GM18909 (cell line): ENCODE data around the gene PAX5.

Source experiments
- ATAC-seq: cut with Tn5 transposase; IDR thresholded peaks from one replicate; pipeline ENCODE4 v1.9.1; 2021; ENCODE audit warnings: mild to moderate bottlenecking; ENCODE audit not compliant: unreplicated experiment, poor library complexity

Gene PAX5

GRCh38 chr9:37026113-37026930, 7.7 kb downstream of the PAX5 start:
- no peak for ATAC-seq

GRCh38 chr9:37025823-37026112, 8.3 kb downstream of the PAX5 start:
- ATAC-seq, result no peak

GRCh38 chr9:37025071-37025822, 8.8 kb downstream of the PAX5 start:
- no peak for ATAC-seq

- ATAC-seq, result no peak
Observed at GRCh38 chr9:37017546-37017945, 16.5 kb downstream of the PAX5 start.

- no peak for ATAC-seq
Observed at GRCh38 chr9:37011530-37011929, 22.5 kb downstream of the PAX5 start.

GRCh38 chr9:37010976-37011375, 23.1 kb downstream of the PAX5 start:
- no peak for ATAC-seq

GRCh38 chr9:37010180-37010579, 23.9 kb downstream of the PAX5 start:
- ATAC-seq, result peak; percentile 35

- no peak for ATAC-seq
Observed at GRCh38 chr9:37007295-37007694, 26.8 kb downstream of the PAX5 start.

- ATAC-seq, result no peak
Observed at GRCh38 chr9:37005517-37006140, 28.4 kb downstream of the PAX5 start.

GRCh38 chr9:37004424-37004935, 29.6 kb downstream of the PAX5 start:
- ATAC-seq, result no peak

GRCh38 chr9:37002413-37003217, 31.5 kb downstream of the PAX5 start:
- ATAC-seq, result no peak

GRCh38 chr9:37002036-37002412, 32.0 kb downstream of the PAX5 start:
- no peak for ATAC-seq

- ATAC-seq, result no peak
Observed at GRCh38 chr9:37001459-37001858, 32.6 kb downstream of the PAX5 start.

GRCh38 chr9:36999728-37000333, 34.2 kb downstream of the PAX5 start:
- no peak for ATAC-seq

GRCh38 chr9:36997414-36997813, 36.7 kb downstream of the PAX5 start:
- no peak for ATAC-seq

- ATAC-seq, result no peak
Observed at GRCh38 chr9:36996706-36997086, 37.4 kb downstream of the PAX5 start.

GRCh38 chr9:36995927-36996705, 38.0 kb downstream of the PAX5 start:
- no peak for ATAC-seq

GRCh38 chr9:36993933-36994764, 39.9 kb downstream of the PAX5 start:
- peak; percentile 67 for ATAC-seq
